Adipose tissue (tissue), 3 donors: Measurements from ENCODE around the gene HMCN2. TPM values are rescaled to one million over a fixed set of nuclear protein-coding genes. Genes with fewer than 3 reads are reported as not detected.

ENCODE experiments used
- H3K27ac ChIP-seq: one replicate; pipeline ENCODE4 v1.5.1; 2013; ENCODE audit warnings: low read depth, low read length
- WGBS, 3 donors: extraction: QIAGEN DNeasy Blood & Tissue Kit; methylation state at CpG; one replicate each; pipeline ENCODE4 v1.1.7; 2013; 5-methylcytosine and 5-hydroxymethylcytosine counted together
- polyA plus RNA-seq, 3 donors: library from polyadenylated mRNA; stranded (reverse); fragments of 200-250 nt; gene quantifications; one replicate each; pipeline ENCODE4 v1.2.3, GENCODE V29; 2013
- donor health status: healthy with polysubstance abuse.
- donor health status: Bipolar disorder and iron deficiency.
- donor health status: healthy.

HMCN2 gene
- polyA plus RNA-seq, 3 donors: 0.98 to 5.2 (median 2.6) TPM

GRCh38 chr9:130299785-130300615, 34.4 kb downstream of the HMCN2 start:
- H3K27ac ChIP-seq: no peak overlapping the region

GRCh38 chr9:130300739-130301138, 35.2 kb downstream of the HMCN2 start:
- no peak overlapping the region for H3K27ac ChIP-seq
- WGBS, 3 donors: 45 to 66% (median 59%) methylated on average over 5 of the region's 5 CpGs

More at GRCh38 chr9:130299785-130300615, 34.4 kb downstream of the HMCN2 start:
- WGBS, 3 donors: 46 to 76% (median 63%) methylated on average over 4 of the region's 4 CpGs

- H3K27ac ChIP-seq: no peak overlapping the region
- 52 to 69% (median 63%) methylated on average over 18 of the region's 18 CpGs for WGBS, 3 donors
Measured at GRCh38 chr9:130301483-130302286, 36.1 kb downstream of the HMCN2 start.

GRCh38 chr9:130302785-130303612, 37.4 kb downstream of the HMCN2 start:
- WGBS, 3 donors: 64 to 90% (median 89%) methylated on average over 23 of the region's 23 CpGs
- no peak overlapping the region for H3K27ac ChIP-seq

GRCh38 chr9:130303613-130304055, 38.1 kb downstream of the HMCN2 start:
- no peak overlapping the region for H3K27ac ChIP-seq
- WGBS, 3 donors: 63 to 80% (median 77%) methylated on average over 17 of the region's 17 CpGs

- 54 to 63% (median 62%) methylated on average over 7 of the region's 7 CpGs for WGBS, 3 donors
- no peak overlapping the region for H3K27ac ChIP-seq
Measured at GRCh38 chr9:130304116-130304515, 38.6 kb downstream of the HMCN2 start.

- 77 to 89% (median 86%) methylated on average over 19 of the region's 19 CpGs for WGBS, 3 donors
- H3K27ac ChIP-seq: no peak overlapping the region
Measured at GRCh38 chr9:130304643-130305042, 39.1 kb downstream of the HMCN2 start.

GRCh38 chr9:130305381-130305780, 39.8 kb downstream of the HMCN2 start:
- 82 to 85% (median 84%) methylated on average over 4 of the region's 4 CpGs for WGBS, 3 donors
- H3K27ac ChIP-seq: no peak overlapping the region

GRCh38 chr9:130306823-130307666, 41.5 kb downstream of the HMCN2 start:
- no peak overlapping the region for H3K27ac ChIP-seq

GRCh38 chr9:130307667-130307943, 42.0 kb downstream of the HMCN2 start:
- H3K27ac ChIP-seq: no peak overlapping the region
- WGBS, 3 donors: 92 to 94% (median 93%) methylated on average over 5 of the region's 5 CpGs

More at GRCh38 chr9:130306823-130307666, 41.5 kb downstream of the HMCN2 start:
- 77 to 84% (median 83%) methylated on average over 20 to 21 of the region's 21 CpGs for WGBS, 3 donors

- no peak overlapping the region for H3K27ac ChIP-seq
- 52 to 80% (median 80%) methylated on average over 14 of the region's 14 CpGs for WGBS, 3 donors
Measured at GRCh38 chr9:130308081-130308571, 42.6 kb downstream of the HMCN2 start.

GRCh38 chr9:130309689-130310455, 44.3 kb downstream of the HMCN2 start:
- H3K27ac ChIP-seq: no peak overlapping the region
- 91 to 95% (median 94%) methylated on average over 13 of the region's 13 CpGs for WGBS, 3 donors

- WGBS, 3 donors: 81 to 93% (median 92%) methylated on average over 9 of the region's 9 CpGs
- H3K27ac ChIP-seq: no peak overlapping the region
Measured at GRCh38 chr9:130310456-130310855, 44.9 kb downstream of the HMCN2 start.

- no peak overlapping the region for H3K27ac ChIP-seq
- WGBS, 3 donors: 84 to 92% (median 87%) methylated on average over 10 of the region's 10 CpGs
Measured at GRCh38 chr9:130311003-130311402, 45.4 kb downstream of the HMCN2 start.

GRCh38 chr9:130311408-130312140, 46.0 kb downstream of the HMCN2 start:
- WGBS, 3 donors: 54 to 82% (median 79%) methylated on average over 14 of the region's 14 CpGs
- no peak overlapping the region for H3K27ac ChIP-seq

- no peak overlapping the region for H3K27ac ChIP-seq
- 78 to 80% (median 79%) methylated on average over 15 to 16 of the region's 16 CpGs for WGBS, 3 donors
Measured at GRCh38 chr9:130313103-130313858, 47.7 kb downstream of the HMCN2 start.
